K562 (cell line): ENCODE measurements around the gene PIGL. TPM values are rescaled to one million over a fixed set of nuclear protein-coding genes. Genes with fewer than 3 reads are reported as not detected.

Experiments
- HDAC8 ChIP-seq: fragments of 450-650 bp; IDR thresholded peaks from 2 replicates; pipeline ENCODE4 v1.6.1; 2016; ENCODE audit warnings: mild to moderate bottlenecking, missing genetic modification characterization, moderate library complexity, missing compliant biosample characterization
- HMGN3 ChIP-seq: IDR thresholded peaks from 2 replicates; pipeline ENCODE4 v1.6.1; 2011; ENCODE audit warnings: borderline replicate concordance, low read depth, mild to moderate bottlenecking, mixed read lengths, low read length; ENCODE audit not compliant: insufficient read length; ENCODE audit errors: extremely low read depth
- KLF16 ChIP-seq: IDR thresholded peaks from 2 replicates; pipeline ENCODE4 v1.6.1; 2016; ENCODE audit warnings: antibody characterized with exemption
- NCOA2 ChIP-seq, 2 experiments: fragments of 450-650 bp; IDR thresholded peaks; 2 replicates each; pipeline ENCODE4 v1.6.1; 2018; ENCODE audit warnings: mild to moderate bottlenecking in 2 of 2, moderate library complexity in 1 of 2; ENCODE audit not compliant: partially characterized antibody in 2 of 2
- NCOR1 ChIP-seq: fragments of 450-650 bp; IDR thresholded peaks from 2 replicates; pipeline ENCODE4 v1.6.1; 2016; ENCODE audit warnings: mild to moderate bottlenecking, moderate library complexity
- PHF20 ChIP-seq: fragments of 450-650 bp; IDR thresholded peaks from 2 replicates; pipeline ENCODE4 v1.6.1; 2018; ENCODE audit not compliant: partially characterized antibody
- RBM17 ChIP-seq: fragments of 200-400 bp; formaldehyde crosslinking; IDR thresholded peaks from 2 replicates; pipeline ENCODE4 v1.6.1; 2017; ENCODE audit warnings: low read depth, mild to moderate bottlenecking, low read length, borderline replicate concordance
- REST ChIP-seq, 2 experiments: fragments of 450-650 bp; formaldehyde crosslinking in 1 of 2; IDR thresholded peaks; 2 replicates each; pipeline versions ENCODE4 v1.4.0 to v1.6.1; 2014 to 2020; ENCODE audit warnings: mild to moderate bottlenecking in 2 of 2, borderline replicate concordance in 1 of 2, low read depth in 1 of 2
- SREBF2 ChIP-seq: sonication (generic); formaldehyde crosslinking; IDR thresholded peaks from 2 replicates; pipeline ENCODE4 v1.4.0; 2020; ENCODE audit warnings: mild to moderate bottlenecking, missing genetic modification reagents
- ZBTB12 ChIP-seq: fragments of 250-450 bp; sonication (Bioruptor Pico); IDR thresholded peaks from 2 replicates; pipeline ENCODE4 v1.4.0; 2020
- ZNF408 ChIP-seq: fragments of 250-450 bp; sonication (Bioruptor Pico); IDR thresholded peaks from 2 replicates; pipeline ENCODE4 v1.4.0; 2020; ENCODE audit warnings: low read depth, mild to moderate bottlenecking, moderate library complexity
- polyA plus RNA-seq, 8 experiments: library from polyadenylated mRNA; depleted of rRNA in 4 of 8; stranded (reverse) in 5 of 8; unstranded in 3 of 8; fragments of >200 nt; fragmentation: Nextera tagmentation in 2 of 8; fragmentation: Illumina TruSeq in 1 of 8; extraction: Ambion mirVana in 2 of 8; extraction: Trizol in 1 of 8; gene quantifications; 2 replicates each; pipeline versions ENCODE4 v1.2.1 to v1.2.3, GENCODE V29; 2011 to 2014; ENCODE audit warnings: inconsistent platforms in 1 of 8, missing spikeins in 1 of 8
- total RNA-seq, 7 experiments: library from RNA; depleted of rRNA in 6 of 7; stranded (reverse); fragments of >200 nt in 6 of 7; fragmentation: Illumina TruSeq in 2 of 7; extraction: Trizol in 2 of 7; gene quantifications; 2 replicates each; pipeline versions ENCODE4 v1.2.1 to v1.2.3, GENCODE V29; 2011 to 2021; ENCODE audit warnings: low replicate concordance in 1 of 7

Gene PIGL
- total and polyA plus RNA-seq, 9 of the 15 experiments (the other 6 are each of a cell fraction or from before 2014, with no cell fraction given), result 19.9 to 55.3 (median 29.6) TPM

GRCh38 chr17:16217002-16217635, at the start of gene PIGL (continued):
- TF ChIP-seq REST (IDR thresholded peaks at IDR 0.05; ENCODE audit: borderline replicate concordance) (no peak), REST (CRISPR knock-in tag; IDR thresholded peaks at IDR 0.05; ENCODE audit: low read depth) (no peak), HMGN3 (no peak), RBM17 (no peak), NCOR1 (peak; percentile 28; the same call in 1 of the 2 replicates), ZBTB12 (CRISPR knock-in tag) (no peak), KLF16 (no peak), NCOA2 (IDR thresholded peaks at IDR 0.05; ENCODE audit: partially characterized antibody in 2 of 2) (no peak), PHF20 (peak; percentile 77), SREBF2 (CRISPR knock-in tag) (no peak), HDAC8 (tag) (no peak; the same call in 1 of the 2 replicates), ZNF408 (CRISPR knock-in tag) (no peak)
